Testis (tissue), 2 donors: ENCODE results near the gene STAT5B.

Experiments
- POLR2A ChIP-seq: fragments of 450-650 bp; IDR thresholded peaks from one replicate; pipeline ENCODE4 v1.6.1; 2017; ENCODE audit warnings: antibody characterized with exemption, mild to moderate bottlenecking, moderate library complexity
- TF ChIP-seq, protein P1 (sequence below), 3 experiments: fragments of 450-650 bp in 2 of 3; fragments of 200-600 bp in 1 of 3; sonication (generic) in 1 of 3; IDR thresholded peaks; one replicate each; pipeline ENCODE4 v1.5.1; 2016 to 2019; ENCODE audit warnings: antibody characterized with exemption in 3 of 3, mild to moderate bottlenecking in 2 of 3, moderate library complexity in 1 of 3

DNA sequence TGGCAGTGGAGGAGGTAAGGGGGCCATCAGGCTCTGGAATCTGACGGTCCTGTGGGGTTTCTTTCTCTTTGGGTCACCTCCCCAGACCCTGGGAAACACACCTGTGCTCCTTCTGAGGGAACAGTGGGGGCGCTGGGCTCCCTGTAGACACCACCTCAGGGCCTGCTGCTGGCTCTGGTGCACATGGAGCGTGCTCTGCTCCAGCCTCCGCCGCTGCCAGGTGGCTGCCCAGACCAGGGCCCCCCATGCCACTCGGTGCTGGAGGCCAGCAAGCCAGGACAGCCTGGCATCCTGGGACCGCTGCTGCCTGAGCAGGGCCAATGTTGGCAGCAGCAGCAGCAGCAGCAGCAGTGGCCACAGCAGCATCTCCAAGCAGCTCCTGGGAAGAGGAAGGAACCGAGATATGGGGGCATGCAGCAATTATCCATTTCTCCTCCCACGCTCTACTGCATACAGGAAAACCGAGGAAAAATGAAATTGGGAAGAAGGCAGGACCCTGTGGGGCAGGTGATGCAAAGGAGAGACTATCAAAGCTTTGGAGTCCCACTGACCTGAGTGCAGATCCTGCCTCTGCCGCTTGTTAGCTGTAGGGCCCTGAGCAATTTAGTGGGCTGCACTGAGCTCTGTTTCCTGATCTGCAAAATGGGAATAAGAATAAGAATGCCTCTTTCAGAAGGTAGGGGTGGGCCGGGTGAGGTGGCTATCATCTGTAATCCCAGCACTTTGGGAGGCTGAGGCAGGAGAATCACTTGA, 82.8 kb downstream of the STAT5B start:
- TF ChIP-seq, protein P1, sequence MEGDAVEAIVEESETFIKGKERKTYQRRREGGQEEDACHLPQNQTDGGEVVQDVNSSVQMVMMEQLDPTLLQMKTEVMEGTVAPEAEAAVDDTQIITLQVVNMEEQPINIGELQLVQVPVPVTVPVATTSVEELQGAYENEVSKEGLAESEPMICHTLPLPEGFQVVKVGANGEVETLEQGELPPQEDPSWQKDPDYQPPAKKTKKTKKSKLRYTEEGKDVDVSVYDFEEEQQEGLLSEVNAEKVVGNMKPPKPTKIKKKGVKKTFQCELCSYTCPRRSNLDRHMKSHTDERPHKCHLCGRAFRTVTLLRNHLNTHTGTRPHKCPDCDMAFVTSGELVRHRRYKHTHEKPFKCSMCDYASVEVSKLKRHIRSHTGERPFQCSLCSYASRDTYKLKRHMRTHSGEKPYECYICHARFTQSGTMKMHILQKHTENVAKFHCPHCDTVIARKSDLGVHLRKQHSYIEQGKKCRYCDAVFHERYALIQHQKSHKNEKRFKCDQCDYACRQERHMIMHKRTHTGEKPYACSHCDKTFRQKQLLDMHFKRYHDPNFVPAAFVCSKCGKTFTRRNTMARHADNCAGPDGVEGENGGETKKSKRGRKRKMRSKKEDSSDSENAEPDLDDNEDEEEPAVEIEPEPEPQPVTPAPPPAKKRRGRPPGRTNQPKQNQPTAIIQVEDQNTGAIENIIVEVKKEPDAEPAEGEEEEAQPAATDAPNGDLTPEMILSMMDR (IDR thresholded peaks at IDR 0.05) = no peak
- TF ChIP-seq POLR2A = no peak
